Gastroesophageal sphincter (tissue), 3 donors: ENCODE measurements around the gene UNG.

Experiments used
- CTCF ChIP-seq, 4 experiments: fragments of 200-600 bp in 2 of 4; fragments of 450-650 bp in 2 of 4; sonication (generic) in 1 of 4; IDR thresholded peaks; one replicate each; pipeline ENCODE4 v1.5.1; 2017 to 2019; ENCODE audit warnings: antibody characterized with exemption in 4 of 4, mild to moderate bottlenecking in 2 of 4, moderate library complexity in 2 of 4
- POLR2A ChIP-seq, 2 donors: fragments of 450-650 bp; IDR thresholded peaks; one replicate each; pipeline ENCODE4 v1.6.1; 2017; ENCODE audit warnings: antibody characterized with exemption in 2 of 2, mild to moderate bottlenecking in 2 of 2, moderate library complexity in 1 of 2

- TF ChIP-seq CTCF (IDR thresholded peaks at IDR 0.05) (no peak), POLR2A (IDR thresholded peaks at IDR 0.05) (no peak)
These were observed 3.3 kb downstream of the UNG start for GRCh38 chr12:109100741-109101140.
